ENCODE data around the gene DDHD1.

Gene DDHD1

GRCh38 chr14:53152887-53153701, at the start of gene DDHD1:
Gene DDHD1, minus strand, starts transcription at chr14:53153323. Its CDS starts 225 bp downstream, at chr14:53153098.
- peak within 1 kb of the TSS; percentile 95 for H3K4me2 ChIP-seq (ENCODE audit: low read length)
- peak within 1 kb of the TSS; percentile 79 for H2AFZ ChIP-seq (ENCODE audit: low read depth, low read length)
- H3K36me3 ChIP-seq (replicated peaks; ENCODE audit: low read depth, low read length), result no peaks in the 10 kb centered on the region
- H3K27me3 ChIP-seq (ENCODE audit: low read depth, low read length), result no peaks in the 10 kb centered on the region
- no peaks in the 10 kb centered on the region for H3K9me3 ChIP-seq (ENCODE audit: insufficient read depth, low read length)
- peak within 1 kb of the TSS; percentile 93 for H3K4me3 ChIP-seq (ENCODE audit: low read length)
- peak within 1 kb of the TSS; percentile 68 for H3K27ac ChIP-seq (ENCODE audit: low read length)
- H3K4me1 ChIP-seq (ENCODE audit: low read length), result peaks cover 38% of the 10 kb centered on the region
- peak within 1 kb of the TSS; percentile 86 for H3K9ac ChIP-seq (ENCODE audit: low read length)
- TF ChIP-seq, protein P1, sequence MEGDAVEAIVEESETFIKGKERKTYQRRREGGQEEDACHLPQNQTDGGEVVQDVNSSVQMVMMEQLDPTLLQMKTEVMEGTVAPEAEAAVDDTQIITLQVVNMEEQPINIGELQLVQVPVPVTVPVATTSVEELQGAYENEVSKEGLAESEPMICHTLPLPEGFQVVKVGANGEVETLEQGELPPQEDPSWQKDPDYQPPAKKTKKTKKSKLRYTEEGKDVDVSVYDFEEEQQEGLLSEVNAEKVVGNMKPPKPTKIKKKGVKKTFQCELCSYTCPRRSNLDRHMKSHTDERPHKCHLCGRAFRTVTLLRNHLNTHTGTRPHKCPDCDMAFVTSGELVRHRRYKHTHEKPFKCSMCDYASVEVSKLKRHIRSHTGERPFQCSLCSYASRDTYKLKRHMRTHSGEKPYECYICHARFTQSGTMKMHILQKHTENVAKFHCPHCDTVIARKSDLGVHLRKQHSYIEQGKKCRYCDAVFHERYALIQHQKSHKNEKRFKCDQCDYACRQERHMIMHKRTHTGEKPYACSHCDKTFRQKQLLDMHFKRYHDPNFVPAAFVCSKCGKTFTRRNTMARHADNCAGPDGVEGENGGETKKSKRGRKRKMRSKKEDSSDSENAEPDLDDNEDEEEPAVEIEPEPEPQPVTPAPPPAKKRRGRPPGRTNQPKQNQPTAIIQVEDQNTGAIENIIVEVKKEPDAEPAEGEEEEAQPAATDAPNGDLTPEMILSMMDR (IDR thresholded peaks at IDR 0.05; ENCODE audit: low read depth, low read length), result no peak
- TF ChIP-seq EZH2phosphoT487 (IDR thresholded peaks at IDR 0.05; ENCODE audit: low read depth), result no peak
- peaks cover 37% of the 10 kb centered on the region for H4K20me1 ChIP-seq (ENCODE audit: insufficient read depth, low read length)
- H3K79me2 ChIP-seq (ENCODE audit: low read length), result peaks cover 47% of the 10 kb centered on the region

- no peaks in the 10 kb centered on the region for H3K36me3 ChIP-seq (replicated peaks; ENCODE audit: low read depth, low read length)
- no peak overlapping the region for H2AFZ ChIP-seq (ENCODE audit: low read depth, low read length)
- TF ChIP-seq, protein P1 (IDR thresholded peaks at IDR 0.05; ENCODE audit: low read depth, low read length), result no peak
- TF ChIP-seq EZH2phosphoT487 (IDR thresholded peaks at IDR 0.05; ENCODE audit: low read depth), result no peak
- no peak overlapping the region for H3K9ac ChIP-seq (ENCODE audit: low read length)
- no peaks in the 10 kb centered on the region for H4K20me1 ChIP-seq (ENCODE audit: insufficient read depth, low read length)
- H3K79me2 ChIP-seq (ENCODE audit: low read length), result no peaks in the 10 kb centered on the region
- H3K4me1 ChIP-seq (ENCODE audit: low read length), result no peaks in the 10 kb centered on the region
- H3K4me2 ChIP-seq (ENCODE audit: low read length), result no peak overlapping the region
- H3K9me3 ChIP-seq (ENCODE audit: insufficient read depth, low read length), result no peaks in the 10 kb centered on the region
- no peak overlapping the region for H3K27ac ChIP-seq (ENCODE audit: low read length)
- H3K27me3 ChIP-seq (ENCODE audit: low read depth, low read length), result no peaks in the 10 kb centered on the region
- no peak overlapping the region for H3K4me3 ChIP-seq (ENCODE audit: low read length)
Measured at GRCh38 chr14:53195949-53196348, 42.8 kb upstream of the DDHD1 start.

DNA sequence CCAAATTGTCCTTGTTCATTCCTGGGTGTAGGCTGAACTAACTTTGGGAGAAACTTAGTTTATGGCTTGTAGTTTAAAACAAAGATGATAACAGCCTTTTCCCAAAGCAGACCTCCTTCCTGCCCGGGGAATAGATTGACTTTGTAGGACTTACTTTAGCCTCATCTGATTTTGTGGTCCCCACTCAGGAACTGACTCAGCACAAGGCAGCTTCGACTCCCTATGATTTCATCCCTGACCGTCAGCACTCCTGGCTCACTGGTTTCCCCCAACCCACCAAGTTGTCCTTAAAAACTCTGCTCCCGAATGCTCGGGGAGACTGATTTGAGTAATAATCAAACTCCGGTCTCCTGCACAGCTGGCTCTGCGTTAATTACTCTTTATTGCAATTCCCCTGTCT, 40.1 kb upstream of the DDHD1 start:
- Histone ChIP-seq H4K20me1 (ENCODE audit: insufficient read depth, low read length) (no peaks in the 10 kb centered on the region), H3K79me2 (ENCODE audit: low read length) (no peaks in the 10 kb centered on the region), H3K9me3 (ENCODE audit: insufficient read depth, low read length) (no peaks in the 10 kb centered on the region), H3K4me3 (ENCODE audit: low read length) (no peak overlapping the region), H3K9ac (ENCODE audit: low read length) (no peak overlapping the region), H3K4me1 (ENCODE audit: low read length) (no peaks in the 10 kb centered on the region), H3K27ac (ENCODE audit: low read length) (no peak overlapping the region), H3K36me3 (replicated peaks; ENCODE audit: low read depth, low read length) (no peaks in the 10 kb centered on the region), H3K27me3 (ENCODE audit: low read depth, low read length) (no peaks in the 10 kb centered on the region), H3K4me2 (ENCODE audit: low read length) (no peak overlapping the region), H2AFZ (ENCODE audit: low read depth, low read length) (no peak overlapping the region)
- TF ChIP-seq, protein P1 (IDR thresholded peaks at IDR 0.05; ENCODE audit: low read depth, low read length), result no peak
- TF ChIP-seq EZH2phosphoT487 (IDR thresholded peaks at IDR 0.05; ENCODE audit: low read depth), result no peak

DNA sequence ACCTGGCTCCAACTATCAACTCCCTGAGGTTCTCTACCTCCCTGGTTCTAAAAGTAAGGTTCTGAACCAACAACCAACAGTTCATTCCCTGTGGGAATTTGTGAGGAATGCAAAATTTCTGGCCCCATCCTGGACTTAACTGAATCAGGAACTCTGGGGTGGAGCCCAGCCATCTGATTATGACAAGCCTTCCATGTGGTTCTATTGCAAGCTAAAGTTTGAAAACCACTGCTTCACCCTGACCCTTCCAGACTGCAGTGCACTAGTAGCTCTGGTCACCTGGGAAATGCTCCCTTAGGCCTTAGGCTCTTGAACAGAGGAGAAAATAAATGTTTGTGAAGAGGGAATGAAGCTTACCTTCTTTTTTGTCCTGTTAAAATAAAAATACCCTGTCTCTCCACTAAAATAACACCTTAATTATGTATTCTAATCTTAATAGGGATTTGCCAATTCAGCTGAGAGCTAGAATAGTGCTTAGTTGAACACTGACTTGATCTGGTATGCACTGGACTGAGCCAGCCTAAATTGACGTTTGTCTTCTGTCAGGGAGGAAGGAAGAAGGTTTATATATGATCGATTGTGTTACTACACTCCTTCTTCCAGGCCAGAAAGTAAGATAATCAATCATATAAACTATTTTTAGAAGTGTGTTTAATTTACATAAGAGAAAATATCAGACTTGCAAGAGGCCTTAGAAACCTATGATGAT, 39.1 kb upstream of the DDHD1 start:
- Histone ChIP-seq H3K9me3 (ENCODE audit: insufficient read depth, low read length) (no peaks in the 10 kb centered on the region), H3K9ac (ENCODE audit: low read length) (no peak overlapping the region), H3K27me3 (ENCODE audit: low read depth, low read length) (no peaks in the 10 kb centered on the region), H3K27ac (ENCODE audit: low read length) (no peak overlapping the region), H4K20me1 (ENCODE audit: insufficient read depth, low read length) (no peaks in the 10 kb centered on the region), H2AFZ (ENCODE audit: low read depth, low read length) (no peak overlapping the region), H3K4me3 (ENCODE audit: low read length) (no peak overlapping the region), H3K4me1 (ENCODE audit: low read length) (no peaks in the 10 kb centered on the region), H3K36me3 (replicated peaks; ENCODE audit: low read depth, low read length) (no peaks in the 10 kb centered on the region), H3K4me2 (ENCODE audit: low read length) (no peak overlapping the region), H3K79me2 (ENCODE audit: low read length) (no peaks in the 10 kb centered on the region)
- TF ChIP-seq EZH2phosphoT487 (IDR thresholded peaks at IDR 0.05; ENCODE audit: low read depth), result no peak

All from OCI-LY3 (cell line).